ENCODE data around the gene IRAK3.

Gene IRAK3, protein sequence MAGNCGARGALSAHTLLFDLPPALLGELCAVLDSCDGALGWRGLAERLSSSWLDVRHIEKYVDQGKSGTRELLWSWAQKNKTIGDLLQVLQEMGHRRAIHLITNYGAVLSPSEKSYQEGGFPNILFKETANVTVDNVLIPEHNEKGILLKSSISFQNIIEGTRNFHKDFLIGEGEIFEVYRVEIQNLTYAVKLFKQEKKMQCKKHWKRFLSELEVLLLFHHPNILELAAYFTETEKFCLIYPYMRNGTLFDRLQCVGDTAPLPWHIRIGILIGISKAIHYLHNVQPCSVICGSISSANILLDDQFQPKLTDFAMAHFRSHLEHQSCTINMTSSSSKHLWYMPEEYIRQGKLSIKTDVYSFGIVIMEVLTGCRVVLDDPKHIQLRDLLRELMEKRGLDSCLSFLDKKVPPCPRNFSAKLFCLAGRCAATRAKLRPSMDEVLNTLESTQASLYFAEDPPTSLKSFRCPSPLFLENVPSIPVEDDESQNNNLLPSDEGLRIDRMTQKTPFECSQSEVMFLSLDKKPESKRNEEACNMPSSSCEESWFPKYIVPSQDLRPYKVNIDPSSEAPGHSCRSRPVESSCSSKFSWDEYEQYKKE

GRCh38 chr12:66188584-66189485 lies at the start of gene IRAK3:
Gene IRAK3 (plus strand): TSS chr12:66189214. CDS start chr12:66189300, 86 bp downstream.
- TF ChIP-seq, protein P1, sequence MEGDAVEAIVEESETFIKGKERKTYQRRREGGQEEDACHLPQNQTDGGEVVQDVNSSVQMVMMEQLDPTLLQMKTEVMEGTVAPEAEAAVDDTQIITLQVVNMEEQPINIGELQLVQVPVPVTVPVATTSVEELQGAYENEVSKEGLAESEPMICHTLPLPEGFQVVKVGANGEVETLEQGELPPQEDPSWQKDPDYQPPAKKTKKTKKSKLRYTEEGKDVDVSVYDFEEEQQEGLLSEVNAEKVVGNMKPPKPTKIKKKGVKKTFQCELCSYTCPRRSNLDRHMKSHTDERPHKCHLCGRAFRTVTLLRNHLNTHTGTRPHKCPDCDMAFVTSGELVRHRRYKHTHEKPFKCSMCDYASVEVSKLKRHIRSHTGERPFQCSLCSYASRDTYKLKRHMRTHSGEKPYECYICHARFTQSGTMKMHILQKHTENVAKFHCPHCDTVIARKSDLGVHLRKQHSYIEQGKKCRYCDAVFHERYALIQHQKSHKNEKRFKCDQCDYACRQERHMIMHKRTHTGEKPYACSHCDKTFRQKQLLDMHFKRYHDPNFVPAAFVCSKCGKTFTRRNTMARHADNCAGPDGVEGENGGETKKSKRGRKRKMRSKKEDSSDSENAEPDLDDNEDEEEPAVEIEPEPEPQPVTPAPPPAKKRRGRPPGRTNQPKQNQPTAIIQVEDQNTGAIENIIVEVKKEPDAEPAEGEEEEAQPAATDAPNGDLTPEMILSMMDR (IDR thresholded peaks at IDR 0.05; ENCODE audit: insufficient read depth, missing control alignments), result no peak
- FAIRE-seq, result no peak
- no peak for DNase-seq (ENCODE audit: insufficient read length, low spot score)

DNA sequence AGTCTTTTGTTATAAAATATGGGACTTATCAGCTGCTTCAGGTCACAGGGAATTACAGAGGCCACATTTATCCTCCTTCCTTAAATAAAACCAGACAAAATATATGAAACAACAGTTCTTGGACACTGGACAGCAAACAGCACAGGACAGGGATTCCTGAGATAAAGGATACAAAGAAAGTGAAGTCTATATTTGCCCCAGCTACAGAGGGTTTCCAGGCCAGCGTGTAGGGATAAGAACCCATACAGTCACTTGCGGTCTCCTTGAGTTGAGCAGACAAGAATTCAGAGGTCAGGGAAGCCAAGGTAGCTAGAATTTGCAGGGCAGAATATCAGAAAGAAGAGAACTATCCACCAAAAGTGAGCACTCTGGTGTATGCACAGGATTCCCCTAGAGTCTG lies 49.7 kb upstream of the IRAK3 start:
- no peak for FAIRE-seq
- DNase-seq (ENCODE audit: insufficient read length, low spot score), result no peak
- TF ChIP-seq, protein P1 (IDR thresholded peaks at IDR 0.05; ENCODE audit: insufficient read depth, missing control alignments), result no peak

GRCh38 chr12:66140731-66141130 lies 48.3 kb upstream of the IRAK3 start:
- FAIRE-seq, result no peak
- DNase-seq (ENCODE audit: insufficient read length, low spot score), result no peak
- TF ChIP-seq, protein P1 (IDR thresholded peaks at IDR 0.05; ENCODE audit: insufficient read depth, missing control alignments), result no peak

- no peak for DNase-seq (ENCODE audit: insufficient read length, low spot score)
- TF ChIP-seq, protein P1 (IDR thresholded peaks at IDR 0.05; ENCODE audit: insufficient read depth, missing control alignments), result no peak
- no peak for FAIRE-seq
Measured at GRCh38 chr12:66141299-66141698, 47.7 kb upstream of the IRAK3 start.

DNA sequence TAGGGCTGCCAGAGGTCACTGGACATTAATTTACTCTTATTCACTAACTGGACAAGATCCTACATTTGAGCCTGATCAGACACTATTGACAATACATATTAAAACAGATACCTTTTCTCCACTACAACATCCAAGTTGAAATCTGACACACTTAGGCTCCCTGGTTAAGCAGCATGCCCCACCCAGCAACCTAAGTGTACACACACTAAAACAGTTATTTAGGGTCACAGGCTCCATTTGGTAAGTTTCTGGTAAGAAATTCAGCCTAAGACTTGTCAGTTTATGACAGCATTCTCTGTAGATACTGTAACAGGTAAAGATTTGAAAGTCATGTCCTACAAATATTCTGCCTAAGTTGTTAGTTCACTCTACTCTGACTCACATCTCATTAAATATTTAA lies 46.2 kb upstream of the IRAK3 start:
- no peak for FAIRE-seq
- DNase-seq (ENCODE audit: insufficient read length, low spot score), result no peak
- TF ChIP-seq, protein P1 (IDR thresholded peaks at IDR 0.05; ENCODE audit: insufficient read depth, missing control alignments), result no peak

- DNase-seq (ENCODE audit: insufficient read length, low spot score) (no peak), FAIRE-seq (no peak)
- TF ChIP-seq, protein P1 (IDR thresholded peaks at IDR 0.05; ENCODE audit: insufficient read depth, missing control alignments), result no peak
Measured at GRCh38 chr12:66143868-66144267, 45.1 kb upstream of the IRAK3 start.

All from D721Med (cell line).